HepG2 (cell line): ENCODE data around the gene P2RX6. TPM values are rescaled to one million over a fixed set of nuclear protein-coding genes. Genes with fewer than 3 reads are reported as not detected.

Source experiments
- ATAC-seq: fragments of 200-7000 bp; cut with Tn5 transposase; 3 replicates; pipeline ENCODE4 v1.9.1; 2020; ENCODE audit warnings: mild to moderate bottlenecking, moderate library complexity
- BruUV-seq: library from RNA; stranded (reverse); fragments of 400-500 nt; replicated peaks from 2 replicates; lab custom pipeline; 2021; lab: Mats Ljungman, UMichigan
- CTCF ChIA-PET: fragments of 300-600 bp; formaldehyde crosslinking; extraction: SDS; loops from one replicate; lab custom pipeline; 2021; ENCODE audit warnings: low total read pairs, inconsistent platforms, low intra/inter-chr PET ratio; lab: Yijun Ruan, JAX
- POLR2A ChIA-PET: fragments of 350-600 bp; sonication (Branson Sonifier 250); formaldehyde crosslinking; loops from one replicate; lab custom pipeline; 2020; ENCODE audit warnings: antibody characterized with exemption, inconsistent platforms; lab: Yijun Ruan, JAX
- DNase-seq: peaks from one replicate; pipeline ENCODE4 v3.0.0-alpha.2; 2015; ENCODE audit warnings: low spot score
- FAIRE-seq: peaks from 3 replicates; lab custom pipeline; 2011; peaks lifted over from hg19 to GRCh38; lab: Jason Lieb, UNC
- H2AFZ ChIP-seq: one replicate; pipeline ENCODE4 v1.6.1; 2011; ENCODE audit warnings: low read length, inconsistent platforms
- H3K27ac ChIP-seq: fragments of 300-600 bp; 3 replicates; pipeline ENCODE4 v1.8.0; 2011; ENCODE audit warnings: mixed run types, mild to moderate bottlenecking, mixed read lengths, low read length, inconsistent platforms; ENCODE audit not compliant: insufficient read depth; ENCODE audit errors: extremely low read length
- H3K27me3 ChIP-seq, 2 experiments: fragments of 200-600 bp in 1 of 2; 2 replicates in 1 of 2; 3 replicates in 1 of 2; pipeline versions ENCODE4 v1.6.0 to v1.8.0; 2011; ENCODE audit warnings: low read length in 2 of 2, mild to moderate bottlenecking in 2 of 2, moderate library complexity in 2 of 2, inconsistent platforms in 1 of 2; ENCODE audit not compliant: insufficient read depth in 2 of 2, control insufficient read depth in 1 of 2
- H3K36me3 ChIP-seq, 2 experiments: fragments of 200-600 bp in 1 of 2; replicated peaks in 1 of 2; 2 replicates in 1 of 2; 3 replicates in 1 of 2; pipeline versions ENCODE4 v1.5.1 to v1.8.0; 2011; ENCODE audit warnings: low read length in 2 of 2, inconsistent platforms in 1 of 2; ENCODE audit not compliant: insufficient read depth in 2 of 2, control insufficient read depth in 1 of 2
- H3K4me1 ChIP-seq: 2 replicates; pipeline ENCODE4 v1.5.1; 2012; ENCODE audit warnings: low read length, inconsistent platforms; ENCODE audit not compliant: insufficient read depth
- H3K4me2 ChIP-seq: 2 replicates; pipeline ENCODE4 v1.6.0; 2011; ENCODE audit warnings: low read depth, low read length, inconsistent platforms
- H3K4me3 ChIP-seq, 3 experiments: fragments of 200-600 bp in 1 of 3; sonication (generic), shearing (Covaris generic) in 1 of 3; replicated peaks in 1 of 3; 2 replicates each; pipeline ENCODE4 v1.5.1; 2011 to 2016; ENCODE audit warnings: low read length in 3 of 3, inconsistent platforms in 2 of 3, low read depth in 2 of 3, mild to moderate bottlenecking in 2 of 3, control low read depth in 1 of 3, mixed read lengths in 1 of 3; ENCODE audit not compliant: insufficient read depth in 1 of 3
- H3K79me2 ChIP-seq: one replicate; pipeline ENCODE4 v1.6.1; 2011; ENCODE audit warnings: low read length, inconsistent platforms; ENCODE audit not compliant: insufficient read depth
- H3K9ac ChIP-seq: 2 replicates; pipeline ENCODE4 v1.6.0; 2011; ENCODE audit warnings: mild to moderate bottlenecking, low read depth, low read length, inconsistent platforms; ENCODE audit not compliant: insufficient read depth
- H3K9me3 ChIP-seq: 2 replicates; pipeline ENCODE4 v1.5.1; 2012; ENCODE audit warnings: mild to moderate bottlenecking, low read length
- H4K20me1 ChIP-seq: 2 replicates; pipeline ENCODE4 v1.6.0; 2011; ENCODE audit warnings: inconsistent platforms, mild to moderate bottlenecking, low read length, moderate library complexity; ENCODE audit not compliant: insufficient read depth
- AGO2 ChIP-seq: fragments of 200-400 bp; formaldehyde crosslinking; optimal IDR thresholded peaks from 2 replicates; pipeline ENCODE3; 2017; ENCODE audit warnings: mild to moderate bottlenecking, low read depth, low read length, moderate library complexity
- ETS1 ChIP-seq: sonication (generic); formaldehyde crosslinking; IDR thresholded peaks from 2 replicates; pipeline ENCODE4 v1.4.0; 2020; ENCODE audit warnings: missing genetic modification reagents
- KLF16 ChIP-seq, 2 experiments: sonication (generic) in 1 of 2; formaldehyde crosslinking in 1 of 2; IDR thresholded peaks; 2 replicates each; pipeline versions ENCODE4 v1.6.1 to v1.8.0; 2016 to 2023; ENCODE audit warnings: missing genetic modification reagents in 2 of 2, missing compliant biosample characterization in 1 of 2
- MIER2 ChIP-seq: IDR thresholded peaks from 2 replicates; pipeline ENCODE4 v1.6.1; 2016; ENCODE audit warnings: missing biosample characterization, missing genetic modification reagents
- NFATC3 ChIP-seq: sonication (generic); formaldehyde crosslinking; IDR thresholded peaks from 2 replicates; pipeline ENCODE4 v1.5.1; 2020; ENCODE audit warnings: mild to moderate bottlenecking, missing genetic modification reagents
- POLR2G ChIP-seq: fragments of 200-400 bp; formaldehyde crosslinking; IDR thresholded peaks from 2 replicates; pipeline ENCODE4 v1.6.1; 2018; ENCODE audit warnings: mild to moderate bottlenecking, low read depth, low read length, moderate library complexity
- RCOR2 ChIP-seq: IDR thresholded peaks from 2 replicates; pipeline ENCODE4 v1.6.1; 2016; ENCODE audit warnings: missing biosample characterization, missing genetic modification reagents
- SIX1 ChIP-seq: sonication (generic); formaldehyde crosslinking; IDR thresholded peaks from 2 replicates; pipeline ENCODE4 v1.4.0; 2020; ENCODE audit warnings: missing genetic modification reagents, borderline replicate concordance
- TOPORS ChIP-seq: sonication (generic); formaldehyde crosslinking; IDR thresholded peaks from 2 replicates; pipeline ENCODE4 v1.8.0; 2023; ENCODE audit warnings: mild to moderate bottlenecking, missing genetic modification reagents
- ZNF18 ChIP-seq: sonication (generic); formaldehyde crosslinking; IDR thresholded peaks from 2 replicates; pipeline ENCODE4 v1.8.0; 2022; ENCODE audit warnings: mild to moderate bottlenecking, missing genetic modification reagents; ENCODE audit not compliant: insufficient replicate concordance
- ZNF207 ChIP-seq: fragments of 450-650 bp; IDR thresholded peaks from 2 replicates; pipeline ENCODE4 v1.6.1; 2016; ENCODE audit warnings: antibody characterized with exemption, borderline replicate concordance
- ZNF558 ChIP-seq: sonication (generic); formaldehyde crosslinking; IDR thresholded peaks from 2 replicates; pipeline ENCODE4 v1.9.0; 2022; ENCODE audit warnings: mild to moderate bottlenecking, missing genetic modification reagents, borderline replicate concordance
- ZNF652 ChIP-seq: IDR thresholded peaks from 2 replicates; pipeline ENCODE4 v1.6.1; 2016; ENCODE audit warnings: low read depth, borderline replicate concordance
- ZNF75D ChIP-seq: sonication (generic); formaldehyde crosslinking; IDR thresholded peaks from 2 replicates; pipeline ENCODE4 v1.8.1; 2023; ENCODE audit warnings: missing genetic modification reagents, mild to moderate bottlenecking, borderline replicate concordance
- WGBS: methylation state at CpG from one replicate; pipeline ENCODE4 v1.1.6; 2017; ENCODE audit warnings: low lambda C conversion rate; 5-methylcytosine and 5-hydroxymethylcytosine counted together
- in situ Hi-C: cut with HindIII; loops from 2 replicates; pipeline ENCODE4 v1.10.0; 2017; ENCODE audit warnings: low pct_unique_long_range_greater_than_20kb; ENCODE audit not compliant: extremely low pct_ligation_motif_present
- intact Hi-C: fragments of 100-400 bp; cut with micrococcal nuclease; formaldehyde crosslinking; loops from one replicate; pipeline ENCODE4 v1.10.0; 2022; ENCODE audit not compliant: unreplicated experiment
- polyA plus RNA-seq, 8 experiments: library from polyadenylated mRNA; depleted of rRNA in 3 of 8; stranded (reverse) in 7 of 8; unstranded in 1 of 8; fragments of >200 nt; fragmentation: Illumina TruSeq in 4 of 8; extraction: Trizol in 4 of 8; gene quantifications; 2 replicates each; pipeline versions ENCODE4 v1.2.1 to v1.2.3, GENCODE V29; 2011 to 2016; ENCODE audit warnings: low read depth in 4 of 8, missing spikeins in 1 of 8, mixed read lengths in 1 of 8; ENCODE audit not compliant: insufficient read depth in 1 of 8
- total RNA-seq, 5 experiments: library from RNA; depleted of rRNA; stranded (reverse); fragments of >200 nt; fragmentation: Illumina TruSeq; extraction: Trizol; gene quantifications; 2 replicates each; pipeline ENCODE4 v1.2.3, GENCODE V29; 2016; ENCODE audit warnings: low read depth in 1 of 5
- TF ChIP-seq, protein P1 (sequence below): sonication (generic); formaldehyde crosslinking; IDR thresholded peaks from 2 replicates; pipeline ENCODE4 v1.5.1; 2020; ENCODE audit warnings: mild to moderate bottlenecking, missing genetic modification reagents

Gene P2RX6
- total and polyA plus RNA-seq, 2 of the 13 experiments (the other 11 are each of a cell fraction or from before 2014, with no cell fraction given), result 0.04 to 0.12 TPM

DNA sequence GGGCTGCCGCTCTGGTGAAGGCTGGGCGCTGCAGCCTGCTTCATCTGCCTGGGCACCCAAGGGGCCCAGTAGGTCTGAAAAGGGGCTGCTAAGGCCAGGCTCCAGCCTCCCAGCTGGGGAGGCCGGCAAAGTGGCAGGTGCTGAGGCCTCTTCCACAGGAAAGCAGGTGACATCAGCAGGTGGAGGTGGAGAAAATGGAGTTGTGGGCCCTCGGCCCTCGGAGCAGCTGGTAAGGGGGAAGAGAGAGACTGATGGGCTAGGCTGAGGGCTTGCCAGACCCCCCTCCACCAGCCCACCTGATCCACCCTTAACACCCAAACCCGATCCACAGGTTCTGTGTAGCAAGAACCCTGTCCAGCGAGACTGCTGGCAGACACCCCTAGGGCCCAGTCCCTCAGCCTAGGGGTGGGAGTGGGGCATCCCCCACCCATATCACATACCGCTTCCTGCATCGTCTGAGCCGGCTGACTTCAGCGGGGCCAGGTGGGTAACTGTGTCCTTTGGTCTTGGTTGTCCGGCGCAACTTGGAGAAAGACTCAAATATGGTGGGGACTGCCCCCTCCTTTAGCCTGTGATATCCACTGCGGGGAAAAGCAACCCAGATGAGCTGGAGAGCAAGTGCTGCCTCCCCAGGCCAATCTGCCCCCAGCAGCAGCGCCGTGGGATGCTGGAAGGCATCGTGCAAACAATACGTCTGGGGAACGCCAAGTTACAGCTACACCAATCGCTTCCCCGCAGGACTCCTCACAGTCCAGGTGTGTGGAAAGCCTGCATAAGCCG lies 14.6 kb upstream of the P2RX6 start (continued):
- TF ChIP-seq, protein P1, sequence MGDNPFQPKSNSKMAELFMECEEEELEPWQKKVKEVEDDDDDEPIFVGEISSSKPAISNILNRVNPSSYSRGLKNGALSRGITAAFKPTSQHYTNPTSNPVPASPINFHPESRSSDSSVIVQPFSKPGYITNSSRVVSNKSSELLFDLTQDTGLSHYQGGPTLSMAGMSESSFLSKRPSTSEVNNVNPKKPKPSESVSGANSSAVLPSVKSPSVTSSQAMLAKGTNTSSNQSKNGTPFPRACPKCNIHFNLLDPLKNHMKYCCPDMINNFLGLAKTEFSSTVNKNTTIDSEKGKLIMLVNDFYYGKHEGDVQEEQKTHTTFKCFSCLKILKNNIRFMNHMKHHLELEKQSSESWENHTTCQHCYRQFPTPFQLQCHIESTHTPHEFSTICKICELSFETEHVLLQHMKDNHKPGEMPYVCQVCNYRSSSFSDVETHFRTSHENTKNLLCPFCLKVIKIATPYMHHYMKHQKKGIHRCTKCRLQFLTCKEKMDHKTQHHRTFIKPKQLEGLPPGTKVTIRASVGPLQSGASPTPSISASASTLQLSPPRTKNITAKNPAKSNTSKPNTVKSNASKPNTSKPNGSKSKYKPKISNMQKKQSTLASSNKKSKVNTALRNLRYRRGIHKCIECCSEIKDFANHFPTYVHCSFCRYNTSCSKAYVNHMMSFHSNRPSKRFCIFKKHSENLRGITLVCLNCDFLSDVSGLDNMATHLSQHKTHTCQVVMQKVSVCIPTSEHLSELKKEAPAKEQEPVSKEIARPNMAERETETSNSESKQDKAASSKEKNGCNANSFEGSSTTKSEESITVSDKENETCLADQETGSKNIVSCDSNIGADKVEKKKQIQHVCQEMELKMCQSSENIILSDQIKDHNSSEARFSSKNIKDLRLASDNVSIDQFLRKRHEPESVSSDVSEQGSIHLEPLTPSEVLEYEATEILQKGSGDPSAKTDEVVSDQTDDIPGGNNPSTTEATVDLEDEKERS (CRISPR knock-in tag), result no peak
- peak; percentile 50; the same call in 1 of the 2 replicates for TF ChIP-seq POLR2G
- TF ChIP-seq, all 625 proteins: peak for 6

DNA sequence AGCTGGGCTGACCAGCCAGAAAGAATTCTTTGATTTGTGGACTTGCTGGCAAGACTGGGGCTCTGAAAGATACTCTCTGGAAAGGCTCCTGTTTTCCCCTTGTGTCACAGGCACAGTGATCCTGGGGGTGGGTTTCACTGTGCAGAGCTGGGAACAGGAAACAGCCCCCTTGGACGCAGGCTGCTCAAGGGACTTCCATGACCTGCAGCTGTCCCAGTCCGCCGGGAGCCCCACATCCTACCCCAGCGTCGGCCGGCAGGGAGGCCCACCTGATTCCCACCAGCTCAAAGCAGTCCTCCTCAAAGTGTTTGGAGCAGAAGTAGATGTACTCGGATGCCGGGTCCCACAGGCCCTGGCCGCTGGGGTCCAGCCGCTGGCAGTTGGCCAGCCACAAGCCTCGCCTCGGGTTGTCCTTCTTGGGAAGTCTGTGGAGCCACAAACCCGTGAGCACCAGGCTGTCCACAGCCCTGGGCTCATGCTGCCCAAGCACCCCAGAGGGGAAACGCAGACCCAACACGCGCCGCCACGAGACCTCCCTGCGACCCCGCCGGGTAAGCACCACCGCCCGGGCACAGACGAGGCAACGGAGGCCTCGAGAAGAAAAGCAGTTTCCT lies 13.9 kb upstream of the P2RX6 start:
- CTCF ChIA-PET, result no interaction called here
- Histone ChIP-seq H3K9ac (peak overlapping the region; percentile 84), H3K4me2 (peak overlapping the region; percentile 95), H3K36me3 (peaks cover 8 to 26% of the 10 kb centered on the region in 2 experiments; a peak in 4 of 5 replicates), H3K9me3 (no peaks in the 10 kb centered on the region), H3K27ac (peak overlapping the region; percentile 94), H3K79me2 (peaks cover 18% of the 10 kb centered on the region), H4K20me1 (0 out of 2 replicates have a peak, but pooled peaks cover 2% of the 10 kb centered on the region), H3K4me1 (peaks cover 30% of the 10 kb centered on the region), H3K27me3 (no peaks in the 10 kb centered on the region), H2AFZ (no peak overlapping the region), H3K4me3 (peak overlapping the region; percentile 70 to 89 (median 86))
- no TSS peak for BruUV-seq
- WGBS, result 6% methylated on average over 14 of the region's 26 CpGs
- FAIRE-seq, result no peak
- ATAC-seq, result peak; percentile 6
- intact Hi-C loops (no loop called here), in situ Hi-C loops (no loop called here)
- POLR2A ChIA-PET, result interaction anchor here (1.8 to 3.3 kb wide), 2 partner anchors 19 to 48 kb away, joined by 8 to 20 read pairs; partner anchors contain the start of gene LZTR1
- DNase-seq, result no peak
- TF ChIP-seq TOPORS (CRISPR knock-in tag), result no peak
- TF ChIP-seq ZNF75D (CRISPR knock-in tag), result peak; percentile 21; the same call in 1 of the 2 replicates
- TF ChIP-seq ETS1 (CRISPR knock-in tag), result 0 out of 2 replicates have a peak, but pooled peaks have one; percentile 66
- no peak for TF ChIP-seq MIER2 (CRISPR knock-in tag)
- TF ChIP-seq ZNF652, result no peak
- no peak for TF ChIP-seq NFATC3 (CRISPR knock-in tag)
- no peak for TF ChIP-seq ZNF207
- TF ChIP-seq KLF16 (CRISPR knock-in tag; IDR thresholded peaks at IDR 0.05), result 0 out of 4 replicates have a peak, but pooled peaks of 1 of the 2 experiments have one; percentile 9
- TF ChIP-seq ZNF558 (CRISPR knock-in tag), result no peak
- peak; percentile 21 for TF ChIP-seq AGO2
- no peak for TF ChIP-seq RCOR2
- TF ChIP-seq ZNF18 (CRISPR knock-in tag), result peak; percentile 42
- no peak for TF ChIP-seq SIX1 (CRISPR knock-in tag)
